ENCODE measurements around the gene ZMIZ1. TPM values are rescaled to one million over a fixed set of nuclear protein-coding genes. Genes with fewer than 3 reads are reported as not detected.

Gene ZMIZ1
- total and polyA plus RNA-seq, 2 experiments from 2014 or later, result 9.2 to 30.9 TPM

DNA sequence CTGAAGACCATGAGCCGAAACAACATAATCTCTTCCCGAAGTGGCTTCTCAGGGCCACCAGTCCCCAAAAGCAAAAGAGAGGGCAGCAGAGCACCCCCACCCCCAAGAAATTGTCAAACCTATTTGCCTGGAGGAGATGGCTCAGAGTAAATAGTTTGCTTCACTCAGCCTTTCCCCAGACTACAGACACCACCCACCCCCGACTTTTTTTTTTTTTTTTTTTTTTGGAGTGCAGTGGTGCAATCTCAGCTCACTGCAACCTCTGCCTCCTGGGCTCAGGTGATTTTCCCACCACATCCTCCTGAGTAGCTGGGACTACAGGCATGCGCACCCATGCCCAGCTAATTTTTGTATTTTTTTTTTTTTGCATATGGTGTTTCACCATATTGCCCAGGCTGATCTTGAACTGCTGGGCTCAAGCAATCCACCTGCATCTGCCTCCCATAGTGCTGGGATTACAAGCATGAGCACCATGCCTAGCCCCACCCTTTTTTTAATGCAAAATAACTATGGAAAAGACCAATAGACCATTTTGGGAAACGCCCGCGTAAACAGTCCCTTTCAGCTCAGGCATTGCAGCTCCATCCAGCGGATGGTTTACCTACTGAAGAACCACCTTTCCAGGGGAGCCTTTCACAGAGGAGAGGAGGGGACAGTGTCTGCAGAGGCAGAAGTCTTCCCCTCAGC is 9.7 kb downstream of the ZMIZ1 start:
- peaks cover 16% of the 10 kb centered on the region; the same call in 1 of the 2 replicates for H3K4me1 ChIP-seq (ENCODE audit: insufficient read depth)
- H3K4me2 ChIP-seq, result no peak overlapping the region
- no peak overlapping the region for H3K27ac Mint-ChIP-seq

More for the DNA sequence above, 9.7 kb downstream of the ZMIZ1 start:
- H3K79me2 ChIP-seq (replicated peaks; ENCODE audit: insufficient read depth), result peaks cover 98% of the 10 kb centered on the region
- H2AFZ ChIP-seq, result no peak overlapping the region
- Mint-ChIP-seq H3K4me3 (no peak overlapping the region), H3K36me3 (ENCODE audit: low read depth) (no peaks in the 10 kb centered on the region), H3K9me3 (no peaks in the 10 kb centered on the region), H3K27me3 (ENCODE audit: insufficient read depth, low read depth, poor library complexity) (peaks cover 8% of the 10 kb centered on the region), H3K4me1 (peaks cover 67% of the 10 kb centered on the region)
- H3K27me3 ChIP-seq (ENCODE audit: insufficient read depth), result no peaks in the 10 kb centered on the region
- H4K20me1 ChIP-seq (replicated peaks; ENCODE audit: insufficient read depth), result peaks cover 38% of the 10 kb centered on the region
- no peak overlapping the region for H3K4me3 ChIP-seq
- peak; percentile 11; the same call in 2 of the 3 replicates for ATAC-seq
- TF ChIP-seq ZNF331 (CRISPR knock-in tag; IDR thresholded peaks at IDR 0.05; ENCODE audit: low read depth) (no peak), EZH2phosphoT487 (IDR thresholded peaks at IDR 0.05; ENCODE audit: unreplicated experiment) (no peak), CREB1 (CRISPR knock-in tag; IDR thresholded peaks at IDR 0.05; ENCODE audit: low read depth) (no peak)
- TF ChIP-seq, protein P1, sequence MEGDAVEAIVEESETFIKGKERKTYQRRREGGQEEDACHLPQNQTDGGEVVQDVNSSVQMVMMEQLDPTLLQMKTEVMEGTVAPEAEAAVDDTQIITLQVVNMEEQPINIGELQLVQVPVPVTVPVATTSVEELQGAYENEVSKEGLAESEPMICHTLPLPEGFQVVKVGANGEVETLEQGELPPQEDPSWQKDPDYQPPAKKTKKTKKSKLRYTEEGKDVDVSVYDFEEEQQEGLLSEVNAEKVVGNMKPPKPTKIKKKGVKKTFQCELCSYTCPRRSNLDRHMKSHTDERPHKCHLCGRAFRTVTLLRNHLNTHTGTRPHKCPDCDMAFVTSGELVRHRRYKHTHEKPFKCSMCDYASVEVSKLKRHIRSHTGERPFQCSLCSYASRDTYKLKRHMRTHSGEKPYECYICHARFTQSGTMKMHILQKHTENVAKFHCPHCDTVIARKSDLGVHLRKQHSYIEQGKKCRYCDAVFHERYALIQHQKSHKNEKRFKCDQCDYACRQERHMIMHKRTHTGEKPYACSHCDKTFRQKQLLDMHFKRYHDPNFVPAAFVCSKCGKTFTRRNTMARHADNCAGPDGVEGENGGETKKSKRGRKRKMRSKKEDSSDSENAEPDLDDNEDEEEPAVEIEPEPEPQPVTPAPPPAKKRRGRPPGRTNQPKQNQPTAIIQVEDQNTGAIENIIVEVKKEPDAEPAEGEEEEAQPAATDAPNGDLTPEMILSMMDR (conservative IDR thresholded peaks at IDR 0.05; ENCODE audit: low read depth in 2 of 2), result peak in 1 of 2 experiments; percentile 20; a peak in 1 of 4 replicates
- TF ChIP-seq, protein P2, sequence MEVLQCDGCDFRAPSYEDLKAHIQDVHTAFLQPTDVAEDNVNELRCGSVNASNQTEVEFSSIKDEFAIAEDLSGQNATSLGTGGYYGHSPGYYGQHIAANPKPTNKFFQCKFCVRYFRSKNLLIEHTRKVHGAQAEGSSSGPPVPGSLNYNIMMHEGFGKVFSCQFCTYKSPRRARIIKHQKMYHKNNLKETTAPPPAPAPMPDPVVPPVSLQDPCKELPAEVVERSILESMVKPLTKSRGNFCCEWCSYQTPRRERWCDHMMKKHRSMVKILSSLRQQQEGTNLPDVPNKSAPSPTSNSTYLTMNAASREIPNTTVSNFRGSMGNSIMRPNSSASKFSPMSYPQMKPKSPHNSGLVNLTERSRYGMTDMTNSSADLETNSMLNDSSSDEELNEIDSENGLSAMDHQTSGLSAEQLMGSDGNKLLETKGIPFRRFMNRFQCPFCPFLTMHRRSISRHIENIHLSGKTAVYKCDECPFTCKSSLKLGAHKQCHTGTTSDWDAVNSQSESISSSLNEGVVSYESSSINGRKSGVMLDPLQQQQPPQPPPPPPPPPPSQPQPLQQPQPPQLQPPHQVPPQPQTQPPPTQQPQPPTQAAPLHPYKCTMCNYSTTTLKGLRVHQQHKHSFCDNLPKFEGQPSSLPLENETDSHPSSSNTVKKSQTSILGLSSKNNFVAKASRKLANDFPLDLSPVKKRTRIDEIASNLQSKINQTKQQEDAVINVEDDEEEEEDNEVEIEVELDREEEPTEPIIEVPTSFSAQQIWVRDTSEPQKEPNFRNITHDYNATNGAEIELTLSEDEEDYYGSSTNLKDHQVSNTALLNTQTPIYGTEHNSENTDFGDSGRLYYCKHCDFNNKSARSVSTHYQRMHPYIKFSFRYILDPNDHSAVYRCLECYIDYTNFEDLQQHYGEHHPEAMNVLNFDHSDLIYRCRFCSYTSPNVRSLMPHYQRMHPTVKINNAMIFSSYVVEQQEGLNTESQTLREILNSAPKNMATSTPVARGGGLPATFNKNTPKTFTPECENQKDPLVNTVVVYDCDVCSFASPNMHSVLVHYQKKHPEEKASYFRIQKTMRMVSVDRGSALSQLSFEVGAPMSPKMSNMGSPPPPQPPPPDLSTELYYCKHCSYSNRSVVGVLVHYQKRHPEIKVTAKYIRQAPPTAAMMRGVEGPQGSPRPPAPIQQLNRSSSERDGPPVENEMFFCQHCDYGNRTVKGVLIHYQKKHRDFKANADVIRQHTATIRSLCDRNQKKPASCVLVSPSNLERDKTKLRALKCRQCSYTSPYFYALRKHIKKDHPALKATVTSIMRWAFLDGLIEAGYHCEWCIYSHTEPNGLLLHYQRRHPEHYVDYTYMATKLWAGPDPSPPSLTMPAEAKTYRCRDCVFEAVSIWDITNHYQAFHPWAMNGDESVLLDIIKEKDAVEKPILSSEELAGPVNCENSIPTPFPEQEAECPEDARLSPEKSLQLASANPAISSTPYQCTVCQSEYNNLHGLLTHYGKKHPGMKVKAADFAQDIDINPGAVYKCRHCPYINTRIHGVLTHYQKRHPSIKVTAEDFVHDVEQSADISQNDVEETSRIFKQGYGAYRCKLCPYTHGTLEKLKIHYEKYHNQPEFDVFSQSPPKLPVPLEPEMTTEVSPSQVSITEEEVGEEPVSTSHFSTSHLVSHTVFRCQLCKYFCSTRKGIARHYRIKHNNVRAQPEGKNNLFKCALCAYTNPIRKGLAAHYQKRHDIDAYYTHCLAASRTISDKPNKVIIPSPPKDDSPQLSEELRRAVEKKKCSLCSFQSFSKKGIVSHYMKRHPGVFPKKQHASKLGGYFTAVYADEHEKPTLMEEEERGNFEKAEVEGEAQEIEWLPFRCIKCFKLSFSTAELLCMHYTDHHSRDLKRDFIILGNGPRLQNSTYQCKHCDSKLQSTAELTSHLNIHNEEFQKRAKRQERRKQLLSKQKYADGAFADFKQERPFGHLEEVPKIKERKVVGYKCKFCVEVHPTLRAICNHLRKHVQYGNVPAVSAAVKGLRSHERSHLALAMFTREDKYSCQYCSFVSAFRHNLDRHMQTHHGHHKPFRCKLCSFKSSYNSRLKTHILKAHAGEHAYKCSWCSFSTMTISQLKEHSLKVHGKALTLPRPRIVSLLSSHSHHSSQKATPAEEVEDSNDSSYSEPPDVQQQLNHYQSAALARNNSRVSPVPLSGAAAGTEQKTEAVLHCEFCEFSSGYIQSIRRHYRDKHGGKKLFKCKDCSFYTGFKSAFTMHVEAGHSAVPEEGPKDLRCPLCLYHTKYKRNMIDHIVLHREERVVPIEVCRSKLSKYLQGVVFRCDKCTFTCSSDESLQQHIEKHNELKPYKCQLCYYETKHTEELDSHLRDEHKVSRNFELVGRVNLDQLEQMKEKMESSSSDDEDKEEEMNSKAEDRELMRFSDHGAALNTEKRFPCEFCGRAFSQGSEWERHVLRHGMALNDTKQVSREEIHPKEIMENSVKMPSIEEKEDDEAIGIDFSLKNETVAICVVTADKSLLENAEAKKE (CRISPR knock-in tag; IDR thresholded peaks at IDR 0.05), result no peak
- H3K36me3 ChIP-seq (ENCODE audit: insufficient read depth), result no peaks in the 10 kb centered on the region
- DNase-seq (ENCODE audit: low spot score), result peak; percentile 39
- H3F3A ChIP-seq (replicated peaks; ENCODE audit: low read depth), result no peaks in the 10 kb centered on the region
- H3K9me2 ChIP-seq (ENCODE audit: insufficient read depth), result no peaks in the 10 kb centered on the region
- H3K27ac ChIP-seq (ENCODE audit: low read depth), result no peak overlapping the region

Data from GM23338 (cell line).